Ishikawa (cell line): Measurements from ENCODE around the gene TAC4.
A peak's percentile ranks its signal among the peaks of the same experiment; 100 is the strongest.

Experiments
- CEBPB ChIP-seq: IDR thresholded peaks from 2 replicates; pipeline ENCODE4 v1.6.1; 2012
- CREB1 ChIP-seq: IDR thresholded peaks from 2 replicates; pipeline ENCODE4 v1.6.1; 2012; ENCODE audit warnings: low read depth
- EGR1 ChIP-seq: IDR thresholded peaks from 2 replicates; pipeline ENCODE4 v1.6.1; 2012
- EP300 ChIP-seq: IDR thresholded peaks from 2 replicates; pipeline ENCODE4 v1.6.1; 2012; ENCODE audit warnings: borderline replicate concordance
- FOXM1 ChIP-seq: IDR thresholded peaks from 2 replicates; pipeline ENCODE4 v1.6.1; 2012; ENCODE audit warnings: low read depth, borderline replicate concordance
- NFIC ChIP-seq: IDR thresholded peaks from 2 replicates; pipeline ENCODE4 v1.6.1; 2012
- RAD21 ChIP-seq: IDR thresholded peaks from 2 replicates; pipeline ENCODE4 v1.6.1; 2012; ENCODE audit warnings: low read depth
- TAF1 ChIP-seq: IDR thresholded peaks from 2 replicates; pipeline ENCODE4 v1.6.1; 2012; ENCODE audit warnings: low read depth, mild to moderate bottlenecking
- TCF12 ChIP-seq: IDR thresholded peaks from 2 replicates; pipeline ENCODE4 v1.6.1; 2012; ENCODE audit warnings: low read depth
- TEAD4 ChIP-seq: IDR thresholded peaks from 2 replicates; pipeline ENCODE4 v1.6.1; 2012
- YY1 ChIP-seq: IDR thresholded peaks from 2 replicates; pipeline ENCODE4 v1.6.1; 2012; ENCODE audit warnings: low read depth
- ZBTB7A ChIP-seq: IDR thresholded peaks from 2 replicates; pipeline ENCODE4 v1.6.1; 2012; ENCODE audit warnings: low read depth
- TF ChIP-seq, protein P1 (sequence below): IDR thresholded peaks from 2 replicates; pipeline ENCODE4 v1.6.1; 2012
- TF ChIP-seq, protein P2 (sequence below): IDR thresholded peaks from 2 replicates; pipeline ENCODE4 v1.6.1; 2012
- TF ChIP-seq, protein P3 (sequence below): IDR thresholded peaks from 2 replicates; pipeline ENCODE4 v1.6.1; 2012; ENCODE audit warnings: low read depth, mild to moderate bottlenecking

The TAC4 gene

DNA sequence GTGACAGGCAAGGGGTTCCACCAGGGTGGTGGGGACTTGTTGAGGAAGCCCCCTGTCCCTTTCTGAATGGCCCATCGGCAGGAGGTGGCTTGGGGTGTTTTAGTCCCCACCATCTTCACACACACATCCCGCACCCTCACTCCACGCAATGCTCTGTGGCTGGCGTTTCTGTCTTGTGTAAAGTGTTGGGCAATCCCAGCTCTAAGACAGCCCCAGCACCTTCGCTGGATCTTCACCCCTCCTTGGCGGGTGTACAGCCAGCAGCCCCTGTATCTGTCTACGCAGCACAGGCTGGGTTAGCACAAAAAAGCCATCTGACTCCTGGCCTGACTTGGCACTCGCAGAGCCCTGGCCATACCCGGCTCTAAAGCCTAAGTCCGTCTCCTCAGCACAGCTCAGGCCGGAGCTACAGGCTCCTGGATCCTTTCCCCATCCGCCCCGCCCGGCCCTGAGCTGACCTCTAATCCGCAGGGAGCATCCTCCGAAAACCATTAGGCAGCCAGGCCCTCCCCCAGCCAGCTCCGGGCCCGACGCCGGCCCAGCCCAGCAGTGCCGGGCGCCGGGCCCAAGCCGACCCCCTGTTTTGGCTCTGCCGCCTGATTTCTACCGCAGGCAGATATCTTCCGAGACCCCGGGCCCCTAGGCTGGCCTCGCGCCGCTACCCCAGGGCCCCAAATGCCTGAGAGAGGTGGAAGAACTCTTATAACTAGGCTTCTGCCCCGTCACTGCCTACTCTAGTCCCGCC is 42.4 kb upstream of the TAC4 start:
- TF ChIP-seq TEAD4 (no peak), ZBTB7A (no peak), FOXM1 (no peak), NFIC (no peak), CREB1 (no peak), YY1 (no peak), CEBPB (no peak), TCF12 (no peak), EP300 (no peak), TAF1 (no peak), EGR1 (no peak), RAD21 (no peak)
- TF ChIP-seq, protein P1, sequence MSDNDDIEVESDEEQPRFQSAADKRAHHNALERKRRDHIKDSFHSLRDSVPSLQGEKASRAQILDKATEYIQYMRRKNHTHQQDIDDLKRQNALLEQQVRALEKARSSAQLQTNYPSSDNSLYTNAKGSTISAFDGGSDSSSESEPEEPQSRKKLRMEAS: no peak
- TF ChIP-seq, protein P2, sequence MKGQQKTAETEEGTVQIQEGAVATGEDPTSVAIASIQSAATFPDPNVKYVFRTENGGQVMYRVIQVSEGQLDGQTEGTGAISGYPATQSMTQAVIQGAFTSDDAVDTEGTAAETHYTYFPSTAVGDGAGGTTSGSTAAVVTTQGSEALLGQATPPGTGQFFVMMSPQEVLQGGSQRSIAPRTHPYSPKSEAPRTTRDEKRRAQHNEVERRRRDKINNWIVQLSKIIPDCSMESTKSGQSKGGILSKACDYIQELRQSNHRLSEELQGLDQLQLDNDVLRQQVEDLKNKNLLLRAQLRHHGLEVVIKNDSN: no peak
- TF ChIP-seq, protein P3, sequence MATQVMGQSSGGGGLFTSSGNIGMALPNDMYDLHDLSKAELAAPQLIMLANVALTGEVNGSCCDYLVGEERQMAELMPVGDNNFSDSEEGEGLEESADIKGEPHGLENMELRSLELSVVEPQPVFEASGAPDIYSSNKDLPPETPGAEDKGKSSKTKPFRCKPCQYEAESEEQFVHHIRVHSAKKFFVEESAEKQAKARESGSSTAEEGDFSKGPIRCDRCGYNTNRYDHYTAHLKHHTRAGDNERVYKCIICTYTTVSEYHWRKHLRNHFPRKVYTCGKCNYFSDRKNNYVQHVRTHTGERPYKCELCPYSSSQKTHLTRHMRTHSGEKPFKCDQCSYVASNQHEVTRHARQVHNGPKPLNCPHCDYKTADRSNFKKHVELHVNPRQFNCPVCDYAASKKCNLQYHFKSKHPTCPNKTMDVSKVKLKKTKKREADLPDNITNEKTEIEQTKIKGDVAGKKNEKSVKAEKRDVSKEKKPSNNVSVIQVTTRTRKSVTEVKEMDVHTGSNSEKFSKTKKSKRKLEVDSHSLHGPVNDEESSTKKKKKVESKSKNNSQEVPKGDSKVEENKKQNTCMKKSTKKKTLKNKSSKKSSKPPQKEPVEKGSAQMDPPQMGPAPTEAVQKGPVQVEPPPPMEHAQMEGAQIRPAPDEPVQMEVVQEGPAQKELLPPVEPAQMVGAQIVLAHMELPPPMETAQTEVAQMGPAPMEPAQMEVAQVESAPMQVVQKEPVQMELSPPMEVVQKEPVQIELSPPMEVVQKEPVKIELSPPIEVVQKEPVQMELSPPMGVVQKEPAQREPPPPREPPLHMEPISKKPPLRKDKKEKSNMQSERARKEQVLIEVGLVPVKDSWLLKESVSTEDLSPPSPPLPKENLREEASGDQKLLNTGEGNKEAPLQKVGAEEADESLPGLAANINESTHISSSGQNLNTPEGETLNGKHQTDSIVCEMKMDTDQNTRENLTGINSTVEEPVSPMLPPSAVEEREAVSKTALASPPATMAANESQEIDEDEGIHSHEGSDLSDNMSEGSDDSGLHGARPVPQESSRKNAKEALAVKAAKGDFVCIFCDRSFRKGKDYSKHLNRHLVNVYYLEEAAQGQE: no peak

DNA sequence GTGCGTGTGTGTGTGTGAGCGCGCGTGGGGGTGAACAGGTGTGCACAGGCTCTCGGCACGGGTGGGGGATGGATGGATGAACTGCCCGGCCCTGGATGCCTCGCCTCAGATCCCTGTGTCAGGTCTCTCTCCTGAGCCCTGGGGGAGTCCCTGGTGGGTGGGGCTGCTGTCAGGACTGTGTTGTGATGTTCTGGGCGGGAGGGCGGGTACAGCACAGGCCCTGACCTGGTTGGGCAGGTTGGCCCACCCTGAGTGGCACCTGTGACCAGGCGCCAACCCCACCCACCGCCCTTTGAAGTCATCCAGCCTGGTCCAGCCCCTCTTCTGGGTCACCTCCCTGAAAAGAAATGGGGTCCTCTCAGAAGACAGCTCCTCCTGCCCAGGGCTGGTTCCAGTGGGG is 41.6 kb upstream of the TAC4 start:
- TF ChIP-seq CEBPB (no peak), ZBTB7A (no peak), FOXM1 (no peak)
- TF ChIP-seq, protein P2: no peak

DNA sequence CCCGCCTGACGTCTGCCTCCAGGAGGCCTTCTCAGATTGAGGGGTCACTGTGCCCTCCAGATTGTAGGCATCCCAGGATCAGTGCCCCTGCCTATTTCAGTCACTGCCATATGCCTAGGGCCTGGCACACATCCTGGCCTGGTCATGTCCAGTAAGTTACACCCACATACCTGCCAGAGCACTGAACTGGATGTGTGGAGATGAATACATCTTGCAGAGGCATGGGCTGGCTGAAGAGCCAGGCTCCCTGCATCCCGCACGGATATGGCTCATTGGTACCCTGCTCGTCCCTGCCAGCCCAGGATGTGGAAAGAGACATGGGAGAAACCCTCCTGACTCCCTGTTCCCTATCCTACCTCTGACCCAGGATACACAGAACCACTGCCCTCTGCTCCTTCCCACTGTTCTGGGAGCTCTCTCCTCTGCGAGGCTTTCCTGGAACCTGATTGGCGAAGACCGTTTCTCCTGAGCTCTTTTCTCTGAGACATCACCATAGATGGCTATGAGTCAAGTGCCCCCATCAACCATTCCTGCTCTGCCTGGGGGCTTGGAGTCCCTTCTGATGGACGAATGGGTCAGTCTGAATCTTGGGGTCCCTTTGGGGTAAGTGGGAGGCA is 40.0 kb upstream of the TAC4 start:
- TF ChIP-seq EP300: no peak
- no peak for TF ChIP-seq TCF12
- no peak for TF ChIP-seq EGR1
- no peak for TF ChIP-seq CEBPB
- TF ChIP-seq TEAD4: no peak
- no peak for TF ChIP-seq NFIC
- no peak for TF ChIP-seq CREB1
- TF ChIP-seq, protein P1: no peak
- no peak for TF ChIP-seq ZBTB7A
- TF ChIP-seq, protein P2: no peak
- TF ChIP-seq TAF1: no peak
- no peak for TF ChIP-seq FOXM1
- TF ChIP-seq RAD21: no peak
- TF ChIP-seq, protein P3: no peak
- TF ChIP-seq YY1: no peak

DNA sequence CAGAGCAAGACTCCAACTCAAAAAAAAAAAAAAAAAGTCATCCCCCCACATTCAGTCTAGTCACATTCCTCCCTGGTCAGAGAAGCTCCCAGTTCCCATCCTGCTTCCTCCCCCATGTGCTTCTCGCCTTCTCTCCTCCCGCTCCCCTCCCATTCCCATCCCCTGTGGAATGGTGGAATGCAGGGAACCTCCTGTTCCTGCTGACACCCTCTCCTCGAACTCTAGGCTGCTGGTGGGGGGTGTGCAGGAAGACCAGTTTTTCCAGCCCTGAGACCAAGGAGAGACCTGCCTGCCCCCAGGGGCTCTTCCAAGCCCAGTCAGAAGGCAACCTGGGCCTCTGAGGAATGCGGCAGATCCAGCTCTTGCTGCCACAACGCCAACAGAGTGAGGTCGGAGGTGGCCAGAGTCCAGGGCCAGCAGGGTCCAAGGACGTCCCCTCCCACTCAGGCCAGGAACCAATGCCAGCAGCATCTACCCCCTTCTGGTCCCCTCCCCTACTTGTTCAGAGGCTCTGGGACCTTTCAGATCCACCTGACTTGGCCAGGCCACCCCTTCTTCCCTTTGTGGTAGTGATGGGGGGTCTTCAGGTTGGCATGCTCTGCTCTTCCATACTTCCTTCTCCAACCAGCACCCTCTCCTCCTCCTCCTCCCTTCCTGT is 39.3 kb upstream of the TAC4 start:
- TF ChIP-seq EP300 (peak; percentile 97), CREB1 (0 out of 2 replicates have a peak, but pooled peaks have one; percentile 25), ZBTB7A (peak; percentile 99), YY1 (peak; percentile 84), NFIC (peak; percentile 99), RAD21 (peak; percentile 36; the same call in 1 of the 2 replicates), TAF1 (0 out of 2 replicates have a peak, but pooled peaks have one; percentile 47), EGR1 (no peak; the same call in 1 of the 2 replicates), TEAD4 (peak; percentile 99), FOXM1 (peak; percentile 91), CEBPB (peak; percentile 82), TCF12 (peak; percentile 97)
- TF ChIP-seq, protein P3: 0 out of 2 replicates have a peak, but pooled peaks have one; percentile 17
- TF ChIP-seq, protein P2: peak; percentile 54
- TF ChIP-seq, protein P1: peak; percentile 90
